GM23248 (cell line): ENCODE results near the gene CRYBG1. TPM values are rescaled to one million over a fixed set of nuclear protein-coding genes. Genes with fewer than 3 reads are reported as not detected.
A peak's percentile ranks its signal among the peaks of the same experiment; 100 is the strongest.

Source experiments
- DNase-seq: peaks from one replicate; pipeline ENCODE4 v3.0.0-alpha.2; 2015
- H2AFZ ChIP-seq: fragments of 200-600 bp; sonication (generic); 2 replicates; pipeline ENCODE4 v1.6.1; 2016; ENCODE audit warnings: antibody characterized with exemption
- H3F3A ChIP-seq: fragments of 200-600 bp; sonication (generic); 2 replicates; pipeline ENCODE4 v1.6.1; 2016; ENCODE audit warnings: mild to moderate bottlenecking, antibody characterized with exemption, mixed run types; ENCODE audit not compliant: insufficient read depth
- H3K27ac ChIP-seq: fragments of 200-600 bp; sonication (generic); 2 replicates; pipeline ENCODE4 v1.5.1; 2016; ENCODE audit warnings: mild to moderate bottlenecking
- H3K27me3 ChIP-seq: fragments of 200-600 bp; sonication (generic); replicated peaks from 2 replicates; pipeline ENCODE4 v1.6.1; 2016; ENCODE audit warnings: mild to moderate bottlenecking; ENCODE audit not compliant: insufficient read depth
- H3K36me3 ChIP-seq: fragments of 200-600 bp; sonication (generic); 2 replicates; pipeline ENCODE4 v1.6.1; 2016; ENCODE audit warnings: low read depth, mild to moderate bottlenecking
- H3K4me1 ChIP-seq: fragments of 200-600 bp; sonication (generic); 2 replicates; pipeline ENCODE4 v1.6.1; 2016; ENCODE audit warnings: mild to moderate bottlenecking; ENCODE audit not compliant: insufficient read depth
- H3K4me2 ChIP-seq: fragments of 200-600 bp; sonication (generic); one replicate; pipeline ENCODE4 v1.6.1; 2016; ENCODE audit warnings: mild to moderate bottlenecking; ENCODE audit not compliant: unreplicated experiment
- H3K4me3 ChIP-seq: fragments of 200-600 bp; sonication (generic); 2 replicates; pipeline ENCODE4 v1.5.1; 2016; ENCODE audit warnings: mild to moderate bottlenecking
- H3K79me2 ChIP-seq: fragments of 200-600 bp; sonication (generic); 2 replicates; pipeline ENCODE4 v1.6.1; 2016; ENCODE audit warnings: mild to moderate bottlenecking; ENCODE audit not compliant: insufficient read depth
- H3K9ac ChIP-seq: fragments of 200-600 bp; sonication (generic); 2 replicates; pipeline ENCODE4 v1.6.1; 2016; ENCODE audit warnings: mild to moderate bottlenecking
- H3K9me2 ChIP-seq: fragments of 200-600 bp; sonication (generic); 2 replicates; pipeline ENCODE4 v1.6.1; 2016; ENCODE audit warnings: mixed run types, mild to moderate bottlenecking, moderate library complexity; ENCODE audit not compliant: insufficient read depth
- H3K9me3 ChIP-seq: fragments of 200-600 bp; sonication (generic); one replicate; pipeline ENCODE4 v1.6.1; 2017; ENCODE audit warnings: low read depth
- H4K20me1 ChIP-seq: fragments of 200-600 bp; sonication (generic); 2 replicates; pipeline ENCODE4 v1.6.0; 2016; ENCODE audit not compliant: insufficient read depth
- EZH2 ChIP-seq: fragments of 200-600 bp; sonication (generic); IDR thresholded peaks from 2 replicates; pipeline ENCODE4 v1.6.1; 2018; ENCODE audit warnings: antibody characterized with exemption, mild to moderate bottlenecking; ENCODE audit not compliant: insufficient read depth, poor library complexity, severe bottlenecking
- EZH2phosphoT487 ChIP-seq: fragments of 200-600 bp; sonication (generic); IDR thresholded peaks from 2 replicates; pipeline ENCODE4 v1.6.1; 2018; ENCODE audit warnings: antibody characterized with exemption, moderate library complexity, mild to moderate bottlenecking, low read depth; ENCODE audit not compliant: insufficient read depth
- WGBS, 2 experiments: methylation state at CpG; one replicate each; pipeline ENCODE4 v1.1.6; 2015 to 2017; ENCODE audit warnings: low lambda C conversion rate in 2 of 2, low coverage in 1 of 2; ENCODE audit errors: missing lambda C conversion rate in 2 of 2; 5-methylcytosine and 5-hydroxymethylcytosine counted together
- in situ Hi-C: fragments of 300-500 bp; cut with MboI; formaldehyde crosslinking; loops from 2 replicates; pipeline ENCODE4 v1.15.0; 2020
- polyA plus RNA-seq: library from polyadenylated mRNA; unstranded; fragments of >200 nt; fragmentation: Nextera tagmentation; extraction: Ambion mirVana; gene quantifications from 2 replicates; pipeline ENCODE4 v1.2.1, GENCODE V29; 2016
- total RNA-seq: library from RNA; depleted of rRNA; stranded (reverse); fragments of >200 nt; shearing (Covaris generic); gene quantifications from 2 replicates; pipeline ENCODE4 v1.2.3, GENCODE V29; 2014

CRYBG1 gene
- total and polyA plus RNA-seq, 2 experiments from 2014 or later, result 1.9 to 8.4 TPM

GRCh38 chr6:106527117-106527516, 166.6 kb downstream of the CRYBG1 start:
- Histone ChIP-seq H3K4me1 (peaks cover 55% of the 10 kb centered on the region), H3K4me3 (no peak overlapping the region), H3K27ac (peak overlapping the region; percentile 82), H3K4me2 (peak overlapping the region; percentile 55), H3K79me2 (no peaks in the 10 kb centered on the region; the same call in 1 of the 2 replicates), H3K36me3 (no peaks in the 10 kb centered on the region), H3K27me3 (no peaks in the 10 kb centered on the region), H3F3A (peaks cover 28% of the 10 kb centered on the region), H2AFZ (no peak overlapping the region), H3K9ac (no peak overlapping the region), H3K9me3 (no peaks in the 10 kb centered on the region), H4K20me1 (no peaks in the 10 kb centered on the region), H3K9me2 (no peaks in the 10 kb centered on the region)
- DNase-seq, result peak; percentile 55
- in situ Hi-C loops, result no loop called here
- WGBS, 2 experiments, result 37 to 54% methylated on average over 2 of the region's 2 CpGs
- no peak for TF ChIP-seq EZH2phosphoT487
- TF ChIP-seq EZH2, result no peak

- no peaks in the 10 kb centered on the region for H3K79me2 ChIP-seq
- peak overlapping the region; percentile 56 for H3K9ac ChIP-seq
- DNase-seq, result peak; percentile 94
- WGBS, 2 experiments, result 1 to 3% methylated on average over 3 of the region's 3 CpGs
- in situ Hi-C loops, result no loop called here
- H4K20me1 ChIP-seq, result no peaks in the 10 kb centered on the region
- H3K4me1 ChIP-seq, result peaks cover 55% of the 10 kb centered on the region
- no peaks in the 10 kb centered on the region for H3K27me3 ChIP-seq
- H3K4me2 ChIP-seq, result peak overlapping the region; percentile 55
- TF ChIP-seq EZH2phosphoT487 (0 out of 2 replicates have a peak, but pooled peaks have one; percentile 55), EZH2 (no peak)
- no peaks in the 10 kb centered on the region for H3K36me3 ChIP-seq
- H3K9me2 ChIP-seq, result no peaks in the 10 kb centered on the region
- H3K4me3 ChIP-seq, result peak overlapping the region; percentile 24; the same call in 1 of the 2 replicates
- H2AFZ ChIP-seq, result no peak overlapping the region
- H3K9me3 ChIP-seq, result no peaks in the 10 kb centered on the region
- H3F3A ChIP-seq, result peaks cover 28% of the 10 kb centered on the region
- peak overlapping the region; percentile 82 for H3K27ac ChIP-seq
Measured at GRCh38 chr6:106527979-106528378, 167.5 kb downstream of the CRYBG1 start.

GRCh38 chr6:106528521-106528920, 168.0 kb downstream of the CRYBG1 start:
- H4K20me1 ChIP-seq, result no peaks in the 10 kb centered on the region
- no peaks in the 10 kb centered on the region for H3K79me2 ChIP-seq
- H3F3A ChIP-seq, result peaks cover 28% of the 10 kb centered on the region
- DNase-seq, result no peak
- TF ChIP-seq EZH2 (no peak), EZH2phosphoT487 (no peak)
- H3K9ac ChIP-seq, result peak overlapping the region; percentile 37
- 93 to 96% methylated on average over 2 of the region's 2 CpGs for WGBS, 2 experiments
- H3K27ac ChIP-seq, result peak overlapping the region; percentile 82
- no peaks in the 10 kb centered on the region for H3K27me3 ChIP-seq
- H3K36me3 ChIP-seq, result no peaks in the 10 kb centered on the region
- no peaks in the 10 kb centered on the region for H3K9me3 ChIP-seq
- H3K4me3 ChIP-seq, result peak overlapping the region; percentile 18; the same call in 1 of the 2 replicates
- H2AFZ ChIP-seq, result no peak overlapping the region
- no peaks in the 10 kb centered on the region for H3K9me2 ChIP-seq
- in situ Hi-C loops, result no loop called here
- peak overlapping the region; percentile 55 for H3K4me2 ChIP-seq
- H3K4me1 ChIP-seq, result peaks cover 55% of the 10 kb centered on the region

GRCh38 chr6:106529438-106529837, 168.9 kb downstream of the CRYBG1 start:
- peak overlapping the region; percentile 60 for H3K4me2 ChIP-seq
- no peaks in the 10 kb centered on the region for H3K9me2 ChIP-seq

More at GRCh38 chr6:106529438-106529837, 168.9 kb downstream of the CRYBG1 start:
- Histone ChIP-seq H3K4me1 (peaks cover 64% of the 10 kb centered on the region), H3K4me3 (no peak overlapping the region), H2AFZ (no peak overlapping the region), H4K20me1 (no peaks in the 10 kb centered on the region), H3K27ac (no peak overlapping the region), H3K79me2 (no peaks in the 10 kb centered on the region), H3K9ac (no peak overlapping the region), H3K27me3 (no peaks in the 10 kb centered on the region), H3F3A (peaks cover 32% of the 10 kb centered on the region), H3K9me3 (no peaks in the 10 kb centered on the region), H3K36me3 (no peaks in the 10 kb centered on the region)
- TF ChIP-seq EZH2phosphoT487 (no peak), EZH2 (no peak)
- 95 to 99% methylated on average over 3 of the region's 3 CpGs for WGBS, 2 experiments
- no peak for DNase-seq
- in situ Hi-C loops, result no loop called here
